ENCODE measurements around the gene DOCK1.

DOCK1 gene

DNA sequence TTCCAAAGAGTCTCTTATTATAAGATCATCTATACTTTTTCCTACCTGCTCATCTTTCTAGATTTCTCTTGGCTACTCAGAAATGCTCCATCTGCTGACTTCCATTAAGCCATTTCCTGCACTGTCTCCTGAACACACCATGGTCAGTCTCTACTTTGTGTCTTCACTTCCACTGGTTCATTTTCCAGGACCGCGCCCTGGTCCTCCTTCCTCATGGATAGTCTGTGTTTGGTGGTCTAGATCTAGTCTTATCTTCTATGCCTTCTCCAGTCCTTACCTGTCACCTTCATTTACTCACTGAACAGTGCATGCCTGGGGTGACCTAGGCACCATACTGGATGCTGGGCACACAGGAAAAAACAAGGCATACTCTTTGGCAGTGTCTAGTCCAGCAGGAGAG is 279.4 kb downstream of the DOCK1 start:
- ATAC-seq (ENCODE audit: insufficient read depth, low read depth) = no peak
- H3K36me3 ChIP-seq (ENCODE audit: insufficient read depth, low read length) = no peaks in the 10 kb centered on the region
- H3K27ac ChIP-seq (ENCODE audit: low read length) = no peak overlapping the region
- DNase-seq = no peak
- H3K4me1 ChIP-seq (ENCODE audit: insufficient read depth, low read length) = no peaks in the 10 kb centered on the region
- no peak overlapping the region for H3K4me2 ChIP-seq (ENCODE audit: insufficient read depth, low read length)
- no peaks in the 10 kb centered on the region for H3K9me3 ChIP-seq (ENCODE audit: insufficient read depth, low read length, severe bottlenecking)
- H3K9ac ChIP-seq (ENCODE audit: low read depth, low read length) = no peak overlapping the region
- no peak for TF ChIP-seq EZH2 (IDR thresholded peaks at IDR 0.05; ENCODE audit: borderline replicate concordance, low read depth, low read length, severe bottlenecking)
- TF ChIP-seq, protein P1, sequence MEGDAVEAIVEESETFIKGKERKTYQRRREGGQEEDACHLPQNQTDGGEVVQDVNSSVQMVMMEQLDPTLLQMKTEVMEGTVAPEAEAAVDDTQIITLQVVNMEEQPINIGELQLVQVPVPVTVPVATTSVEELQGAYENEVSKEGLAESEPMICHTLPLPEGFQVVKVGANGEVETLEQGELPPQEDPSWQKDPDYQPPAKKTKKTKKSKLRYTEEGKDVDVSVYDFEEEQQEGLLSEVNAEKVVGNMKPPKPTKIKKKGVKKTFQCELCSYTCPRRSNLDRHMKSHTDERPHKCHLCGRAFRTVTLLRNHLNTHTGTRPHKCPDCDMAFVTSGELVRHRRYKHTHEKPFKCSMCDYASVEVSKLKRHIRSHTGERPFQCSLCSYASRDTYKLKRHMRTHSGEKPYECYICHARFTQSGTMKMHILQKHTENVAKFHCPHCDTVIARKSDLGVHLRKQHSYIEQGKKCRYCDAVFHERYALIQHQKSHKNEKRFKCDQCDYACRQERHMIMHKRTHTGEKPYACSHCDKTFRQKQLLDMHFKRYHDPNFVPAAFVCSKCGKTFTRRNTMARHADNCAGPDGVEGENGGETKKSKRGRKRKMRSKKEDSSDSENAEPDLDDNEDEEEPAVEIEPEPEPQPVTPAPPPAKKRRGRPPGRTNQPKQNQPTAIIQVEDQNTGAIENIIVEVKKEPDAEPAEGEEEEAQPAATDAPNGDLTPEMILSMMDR (IDR thresholded peaks at IDR 0.05; ENCODE audit: borderline replicate concordance, extremely low read depth, low read length, poor library complexity, severe bottlenecking) = no peak
- peaks cover 5% of the 10 kb centered on the region for H3K27me3 ChIP-seq (ENCODE audit: insufficient read depth, low read length, poor library complexity)
- H2AFZ ChIP-seq (ENCODE audit: low read depth, low read length) = no peak overlapping the region
- no peaks in the 10 kb centered on the region for H3K79me2 ChIP-seq (ENCODE audit: insufficient read depth, low read length)
- H4K20me1 ChIP-seq (ENCODE audit: insufficient read depth, low read length) = no peaks in the 10 kb centered on the region
- no peak overlapping the region for H3K4me3 ChIP-seq (ENCODE audit: low read depth in 1 of 2, low read length in 2 of 2)

DNA sequence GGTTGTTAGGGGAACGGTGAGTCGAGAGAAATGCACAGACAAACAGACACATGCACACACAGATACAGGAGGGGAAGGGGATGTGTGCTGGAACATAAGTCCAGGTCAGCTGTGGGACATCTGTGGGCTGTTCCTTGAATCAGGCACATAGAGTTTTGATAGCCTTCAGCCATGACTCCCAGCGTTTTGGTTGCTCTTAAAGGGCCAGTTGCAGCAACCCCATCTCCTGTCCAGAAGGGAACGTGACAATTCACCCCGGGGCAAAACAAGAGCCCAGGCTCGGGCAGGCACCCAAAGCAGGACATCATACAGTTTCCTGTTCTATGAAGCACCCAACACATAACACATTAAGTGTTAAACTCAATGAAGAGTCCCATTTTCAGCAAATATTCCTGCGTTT is 281.6 kb downstream of the DOCK1 start:
- H3K27ac ChIP-seq (ENCODE audit: low read length) = no peak overlapping the region
- H2AFZ ChIP-seq (ENCODE audit: low read depth, low read length) = no peak overlapping the region

DNA sequence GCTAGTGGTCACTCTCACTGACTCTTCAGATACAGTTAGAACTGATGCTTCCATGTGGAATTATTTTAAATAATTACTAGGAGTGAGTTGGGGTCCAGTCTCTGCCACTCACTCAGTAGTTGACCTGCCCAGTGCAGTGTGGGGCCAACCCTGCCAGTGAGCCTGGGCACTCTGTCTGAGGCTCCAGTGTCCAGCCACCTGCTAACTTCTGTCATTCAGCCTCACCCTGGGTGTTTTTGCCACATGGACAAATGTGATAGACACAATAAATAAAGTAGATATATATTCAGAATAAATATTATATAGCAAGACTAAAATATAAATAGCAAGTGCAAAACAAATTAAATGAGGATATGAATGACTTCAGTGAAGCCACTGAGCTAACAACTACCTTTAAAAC is 284.0 kb downstream of the DOCK1 start:
- H2AFZ ChIP-seq (ENCODE audit: low read depth, low read length) = no peak overlapping the region

More for the DNA sequence above, 281.6 kb downstream of the DOCK1 start:
- no peaks in the 10 kb centered on the region for H3K4me1 ChIP-seq (ENCODE audit: insufficient read depth, low read length)
- peaks cover 2% of the 10 kb centered on the region for H3K27me3 ChIP-seq (ENCODE audit: insufficient read depth, low read length, poor library complexity)
- no peak overlapping the region for H3K4me2 ChIP-seq (ENCODE audit: insufficient read depth, low read length)
- no peak overlapping the region for H3K9ac ChIP-seq (ENCODE audit: low read depth, low read length)
- H4K20me1 ChIP-seq (ENCODE audit: insufficient read depth, low read length) = no peaks in the 10 kb centered on the region
- H3K79me2 ChIP-seq (ENCODE audit: insufficient read depth, low read length) = no peaks in the 10 kb centered on the region
- no peaks in the 10 kb centered on the region for H3K9me3 ChIP-seq (ENCODE audit: insufficient read depth, low read length, severe bottlenecking)
- ATAC-seq (ENCODE audit: insufficient read depth, low read depth) (no peak), DNase-seq (no peak)
- no peak overlapping the region for H3K4me3 ChIP-seq (ENCODE audit: low read depth in 1 of 2, low read length in 2 of 2)
- no peak for TF ChIP-seq EZH2 (IDR thresholded peaks at IDR 0.05; ENCODE audit: borderline replicate concordance, low read depth, low read length, severe bottlenecking)
- TF ChIP-seq, protein P1 (IDR thresholded peaks at IDR 0.05; ENCODE audit: borderline replicate concordance, extremely low read depth, low read length, poor library complexity, severe bottlenecking) = no peak
- H3K36me3 ChIP-seq (ENCODE audit: insufficient read depth, low read length) = no peaks in the 10 kb centered on the region

More for the DNA sequence above, 284.0 kb downstream of the DOCK1 start:
- no peak overlapping the region for H3K27ac ChIP-seq (ENCODE audit: low read length)
- no peak for ATAC-seq (ENCODE audit: insufficient read depth, low read depth)
- H4K20me1 ChIP-seq (ENCODE audit: insufficient read depth, low read length) = no peaks in the 10 kb centered on the region
- no peak overlapping the region for H3K4me3 ChIP-seq (ENCODE audit: low read depth in 1 of 2, low read length in 2 of 2)
- no peak overlapping the region for H3K9ac ChIP-seq (ENCODE audit: low read depth, low read length)
- no peak overlapping the region for H3K4me2 ChIP-seq (ENCODE audit: insufficient read depth, low read length)
- no peaks in the 10 kb centered on the region for H3K4me1 ChIP-seq (ENCODE audit: insufficient read depth, low read length)
- no peak for DNase-seq
- H3K36me3 ChIP-seq (ENCODE audit: insufficient read depth, low read length) = no peaks in the 10 kb centered on the region
- TF ChIP-seq, protein P1 (IDR thresholded peaks at IDR 0.05; ENCODE audit: borderline replicate concordance, extremely low read depth, low read length, poor library complexity, severe bottlenecking) = no peak
- no peak for TF ChIP-seq EZH2 (IDR thresholded peaks at IDR 0.05; ENCODE audit: borderline replicate concordance, low read depth, low read length, severe bottlenecking)
- H3K79me2 ChIP-seq (ENCODE audit: insufficient read depth, low read length) = no peaks in the 10 kb centered on the region
- H3K27me3 ChIP-seq (ENCODE audit: insufficient read depth, low read length, poor library complexity) = no peaks in the 10 kb centered on the region
- no peaks in the 10 kb centered on the region for H3K9me3 ChIP-seq (ENCODE audit: insufficient read depth, low read length, severe bottlenecking)

Measured in DND-41 (cell line).